ENCODE measurements around the gene PHACTR3. TPM values are rescaled to one million over a fixed set of nuclear protein-coding genes. Genes with fewer than 3 reads are reported as not detected.

PHACTR3 gene
- polyA plus RNA-seq, 5 donors: 3.4 to 6.3 (median 5.7) TPM

GRCh38 chr20:59788811-59789397 lies 184.6 kb downstream of the PHACTR3 start:
- no peak for DNase-seq

GRCh38 chr20:59789686-59790085 lies 185.3 kb downstream of the PHACTR3 start:
- no peak for DNase-seq

- no peak for DNase-seq
These were observed 186.0 kb downstream of the PHACTR3 start for GRCh38 chr20:59790346-59790745.

- no peak for DNase-seq
These were observed 188.0 kb downstream of the PHACTR3 start for GRCh38 chr20:59792300-59792699.

- no peak for DNase-seq
These were observed 190.2 kb downstream of the PHACTR3 start for GRCh38 chr20:59794555-59794954.

GRCh38 chr20:59800309-59800708 lies 196.0 kb downstream of the PHACTR3 start:
- no peak for DNase-seq

- DNase-seq: no peak
These were observed 197.7 kb downstream of the PHACTR3 start for GRCh38 chr20:59802018-59802417.

GRCh38 chr20:59802471-59803221 lies 198.3 kb downstream of the PHACTR3 start:
- no peak for DNase-seq

GRCh38 chr20:59804347-59804746 lies 200.0 kb downstream of the PHACTR3 start:
- DNase-seq: no peak

GRCh38 chr20:59804871-59805665 lies 200.7 kb downstream of the PHACTR3 start:
- DNase-seq: no peak

- no peak for DNase-seq
These were observed 201.6 kb downstream of the PHACTR3 start for GRCh38 chr20:59805786-59806577.

- DNase-seq: no peak
These were observed 202.2 kb downstream of the PHACTR3 start for GRCh38 chr20:59806578-59806975.

GRCh38 chr20:59807909-59808728 lies 203.8 kb downstream of the PHACTR3 start:
- DNase-seq: no peak

- DNase-seq: no peak
These were observed 204.5 kb downstream of the PHACTR3 start for GRCh38 chr20:59808729-59809381.

GRCh38 chr20:59809630-59810448 lies 205.5 kb downstream of the PHACTR3 start:
- no peak for DNase-seq

GRCh38 chr20:59810449-59811187 lies 206.3 kb downstream of the PHACTR3 start:
- DNase-seq: no peak

GRCh38 chr20:59811681-59812171 lies 207.4 kb downstream of the PHACTR3 start:
- DNase-seq: no peak

- no peak for DNase-seq
These were observed 208.2 kb downstream of the PHACTR3 start for GRCh38 chr20:59812286-59813125.
